GM19035 (cell line): ENCODE results near the gene DCAF11.
A peak's percentile ranks its signal among the peaks of the same experiment; 100 is the strongest.

Source experiments
- ATAC-seq: cut with Tn5 transposase; IDR thresholded peaks from one replicate; pipeline ENCODE4 v1.9.1; 2021; ENCODE audit not compliant: unreplicated experiment

Gene DCAF11

GRCh38 chr14:24114532-24115421 is at the start of gene DCAF11, which contains the start of gene NRL:
Gene DCAF11 (plus strand): TSS chr14:24114777. CDS start chr14:24115595, 818 bp downstream.
Gene NRL (minus strand): TSS chr14:24114949. CDS start chr14:24082848, 32,101 bp downstream.
- ATAC-seq: peak; percentile 81

- no peak for ATAC-seq
Measured at GRCh38 chr14:24064856-24065255, 49.7 kb upstream of the DCAF11 start.

- ATAC-seq: no peak
Measured at GRCh38 chr14:24065408-24065807, 49.2 kb upstream of the DCAF11 start.

GRCh38 chr14:24066496-24067132 is 48.0 kb upstream of the DCAF11 start:
- no peak for ATAC-seq

- ATAC-seq: no peak
Measured at GRCh38 chr14:24067133-24068082, 47.2 kb upstream of the DCAF11 start.

GRCh38 chr14:24068711-24069410 is 45.7 kb upstream of the DCAF11 start:
- ATAC-seq: no peak

- ATAC-seq: no peak
Measured at GRCh38 chr14:24069411-24069735, 45.2 kb upstream of the DCAF11 start.

GRCh38 chr14:24070285-24071143 is 44.1 kb upstream of the DCAF11 start:
- no peak for ATAC-seq

GRCh38 chr14:24071144-24071697 is 43.4 kb upstream of the DCAF11 start, which contains the start of gene CPNE6:
Gene CPNE6 (plus strand): TSS chr14:24071562. CDS start chr14:24072937, 1,375 bp downstream.
- no peak for ATAC-seq

GRCh38 chr14:24071836-24072430 is 42.6 kb upstream of the DCAF11 start:
- ATAC-seq: no peak

GRCh38 chr14:24072436-24072835 is 42.1 kb upstream of the DCAF11 start:
- ATAC-seq: no peak

- no peak for ATAC-seq
Measured at GRCh38 chr14:24072881-24073877, 41.4 kb upstream of the DCAF11 start.

GRCh38 chr14:24074625-24075484 is 39.7 kb upstream of the DCAF11 start:
- ATAC-seq: no peak

GRCh38 chr14:24075485-24076301 is 38.9 kb upstream of the DCAF11 start:
- no peak for ATAC-seq

- no peak for ATAC-seq
Measured at GRCh38 chr14:24076302-24076601, 38.3 kb upstream of the DCAF11 start.

- ATAC-seq: no peak
Measured at GRCh38 chr14:24077086-24077485, 37.5 kb upstream of the DCAF11 start.
